ENCODE measurements around the gene ZNF526. TPM values are rescaled to one million over a fixed set of nuclear protein-coding genes. Genes with fewer than 3 reads are reported as not detected.

Gene ZNF526
- total RNA-seq, 4 donors from 2014 or later: 4.3 to 6.3 (median 6.3) TPM

DNA sequence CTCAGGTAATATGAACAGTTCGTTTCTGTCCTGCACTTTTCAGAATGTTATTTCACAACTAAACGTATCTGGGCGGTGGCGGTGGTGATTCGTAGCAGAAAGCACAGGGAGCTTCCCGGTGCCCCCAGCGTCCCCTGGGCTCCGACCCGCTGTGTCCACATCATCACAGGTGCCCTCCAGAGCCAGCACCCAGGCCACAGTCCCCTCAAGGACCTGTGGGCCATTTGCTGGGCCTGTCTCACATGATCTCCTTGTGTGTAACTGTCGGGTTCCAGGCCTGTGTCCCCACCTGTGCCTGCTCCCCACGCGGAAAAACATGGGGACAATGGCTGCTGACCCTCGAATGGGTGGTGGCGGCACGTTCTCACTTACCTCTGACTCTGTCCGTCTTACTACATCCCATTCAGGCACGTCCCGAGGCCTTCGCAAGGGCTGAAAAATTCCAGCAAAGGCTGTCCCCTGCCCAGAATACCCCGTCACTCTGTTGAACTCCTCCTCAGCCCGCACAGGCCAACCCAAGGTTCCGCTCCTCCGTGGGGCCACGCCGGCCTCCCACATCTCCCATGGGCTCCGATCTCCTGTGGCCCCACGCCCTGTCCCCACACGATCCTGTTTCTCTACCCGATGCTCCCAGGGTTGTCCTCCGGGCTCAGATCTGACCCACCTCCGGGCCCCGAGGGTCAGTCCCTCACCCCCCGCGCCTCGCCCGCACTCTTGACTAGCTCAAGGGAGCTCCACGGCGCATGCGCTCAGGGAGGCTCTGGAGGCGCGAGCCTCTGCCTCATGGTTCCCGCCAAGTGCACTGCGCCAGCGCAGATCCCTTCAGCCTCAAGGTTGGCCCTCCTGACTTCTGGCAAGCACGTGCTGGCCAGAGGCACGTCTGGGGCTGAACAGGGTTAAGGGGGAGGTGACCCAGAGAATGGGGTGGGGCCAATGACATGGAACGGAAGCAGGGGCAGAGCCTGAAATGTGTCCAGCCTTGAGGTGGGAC, 23.8 kb upstream of the ZNF526 start:
- Histone ChIP-seq H3K27ac (no peak overlapping the region), H3K4me3 (no peak overlapping the region), H3K27me3 (no peaks in the 10 kb centered on the region), H3K9me3 (peaks cover 0 to 6% (median 0%) of the 10 kb centered on the region in 4 donors), H3K36me3 (peaks cover 0 to 51% (median 11%) of the 10 kb centered on the region in 3 donors), H3K4me1 (peaks cover 0 to 24% (median 5%) of the 10 kb centered on the region in 4 donors)
- 85 to 86% methylated on average over 46 to 47 of the region's 47 CpGs for WGBS, 2 donors
- DNase-seq (ENCODE audit: low spot score in 2 of 2): no peak
- no peak for TF ChIP-seq POLR2A (IDR thresholded peaks at IDR 0.05)
- TF ChIP-seq, protein P1, sequence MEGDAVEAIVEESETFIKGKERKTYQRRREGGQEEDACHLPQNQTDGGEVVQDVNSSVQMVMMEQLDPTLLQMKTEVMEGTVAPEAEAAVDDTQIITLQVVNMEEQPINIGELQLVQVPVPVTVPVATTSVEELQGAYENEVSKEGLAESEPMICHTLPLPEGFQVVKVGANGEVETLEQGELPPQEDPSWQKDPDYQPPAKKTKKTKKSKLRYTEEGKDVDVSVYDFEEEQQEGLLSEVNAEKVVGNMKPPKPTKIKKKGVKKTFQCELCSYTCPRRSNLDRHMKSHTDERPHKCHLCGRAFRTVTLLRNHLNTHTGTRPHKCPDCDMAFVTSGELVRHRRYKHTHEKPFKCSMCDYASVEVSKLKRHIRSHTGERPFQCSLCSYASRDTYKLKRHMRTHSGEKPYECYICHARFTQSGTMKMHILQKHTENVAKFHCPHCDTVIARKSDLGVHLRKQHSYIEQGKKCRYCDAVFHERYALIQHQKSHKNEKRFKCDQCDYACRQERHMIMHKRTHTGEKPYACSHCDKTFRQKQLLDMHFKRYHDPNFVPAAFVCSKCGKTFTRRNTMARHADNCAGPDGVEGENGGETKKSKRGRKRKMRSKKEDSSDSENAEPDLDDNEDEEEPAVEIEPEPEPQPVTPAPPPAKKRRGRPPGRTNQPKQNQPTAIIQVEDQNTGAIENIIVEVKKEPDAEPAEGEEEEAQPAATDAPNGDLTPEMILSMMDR (IDR thresholded peaks at IDR 0.05): no peak
- TF ChIP-seq EP300 (IDR thresholded peaks at IDR 0.05): no peak

DNA sequence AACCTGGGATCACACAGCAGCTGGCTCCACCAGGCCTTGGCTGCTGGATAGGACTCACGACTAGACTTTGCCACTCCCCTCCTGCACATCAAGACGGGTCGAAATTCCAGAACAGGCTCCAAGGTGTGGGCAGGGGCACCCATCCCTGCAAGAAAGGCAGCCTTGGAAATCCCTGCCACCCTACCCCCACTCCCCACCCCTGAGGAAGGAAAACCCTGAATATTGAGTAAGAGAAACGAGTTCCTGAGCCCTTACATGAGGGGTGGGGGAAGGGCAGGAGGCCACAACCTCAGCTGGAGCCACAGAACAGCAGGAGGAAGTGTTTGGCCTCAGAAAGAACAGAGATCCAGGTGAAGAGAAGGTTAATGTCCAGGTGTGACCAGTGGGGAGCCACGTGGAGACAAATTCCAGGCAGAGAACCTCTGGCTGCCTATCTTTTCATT, 22.7 kb upstream of the ZNF526 start:
- H3K4me3 ChIP-seq: no peak overlapping the region
- TF ChIP-seq, protein P1 (IDR thresholded peaks at IDR 0.05): no peak
- TF ChIP-seq EP300 (IDR thresholded peaks at IDR 0.05) (no peak), POLR2A (IDR thresholded peaks at IDR 0.05) (no peak)
- no peaks in the 10 kb centered on the region for H3K27me3 ChIP-seq
- no peak for DNase-seq (ENCODE audit: low spot score in 2 of 2)
- peaks cover 0 to 6% (median 0%) of the 10 kb centered on the region in 4 donors for H3K9me3 ChIP-seq
- H3K4me1 ChIP-seq: peaks cover 0 to 24% (median 5%) of the 10 kb centered on the region in 4 donors
- 44 to 53% methylated on average over 5 of the region's 5 CpGs for WGBS, 2 donors
- peaks cover 0 to 62% (median 11%) of the 10 kb centered on the region in 3 donors for H3K36me3 ChIP-seq
- H3K27ac ChIP-seq: no peak overlapping the region

DNA sequence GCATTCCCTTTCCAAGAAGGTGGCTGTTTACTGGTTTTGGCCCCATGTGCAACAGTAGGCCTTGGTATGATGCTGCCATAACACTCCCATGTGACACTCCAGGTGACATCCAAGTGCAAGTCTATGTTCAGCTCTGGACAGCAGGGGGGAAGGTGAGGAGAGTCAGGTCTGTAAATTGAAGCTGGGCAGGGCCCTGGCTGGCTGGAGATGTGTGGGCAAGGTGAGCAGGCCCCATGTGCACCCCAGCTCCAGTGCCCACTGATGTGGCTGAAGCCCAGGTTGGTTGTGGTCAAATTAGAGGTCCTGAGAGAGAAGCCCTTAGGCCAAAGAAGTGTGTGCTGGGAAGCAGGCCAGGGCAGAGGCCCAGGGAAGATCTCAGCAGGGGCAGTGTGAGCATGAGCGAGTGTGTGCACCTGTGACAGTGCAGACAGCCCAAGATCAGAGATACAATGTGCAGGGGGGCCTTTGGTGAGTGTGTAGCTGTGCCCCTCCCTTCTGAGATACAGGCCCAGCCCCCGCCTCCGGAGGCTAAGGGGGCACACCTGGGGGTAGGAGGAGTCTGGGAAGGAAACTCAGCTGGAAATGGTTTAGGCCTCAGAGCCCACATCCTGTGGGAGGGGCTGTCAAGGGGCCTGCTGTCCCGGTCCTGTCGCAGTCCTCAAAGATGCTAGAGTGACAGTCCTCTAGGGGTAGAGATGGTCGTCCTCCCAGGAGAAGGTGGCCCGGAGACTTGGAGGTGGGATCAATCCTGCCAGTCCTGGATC, 21.3 kb upstream of the ZNF526 start:
- TF ChIP-seq EP300 (IDR thresholded peaks at IDR 0.05) (no peak), POLR2A (IDR thresholded peaks at IDR 0.05) (no peak)
- TF ChIP-seq, protein P1 (IDR thresholded peaks at IDR 0.05): no peak
- Histone ChIP-seq H3K27me3 (no peaks in the 10 kb centered on the region), H3K36me3 (peaks cover 0 to 76% (median 11%) of the 10 kb centered on the region in 3 donors), H3K9me3 (no peaks in the 10 kb centered on the region), H3K27ac (peak overlapping the region in 1 of 4 donors; percentile 78), H3K4me1 (peaks cover 0 to 24% (median 5%) of the 10 kb centered on the region in 4 donors), H3K4me3 (no peak overlapping the region)
- DNase-seq (ENCODE audit: low spot score in 2 of 2): no peak
- 56 to 65% methylated on average over 6 to 7 of the region's 7 CpGs for WGBS, 2 donors

DNA sequence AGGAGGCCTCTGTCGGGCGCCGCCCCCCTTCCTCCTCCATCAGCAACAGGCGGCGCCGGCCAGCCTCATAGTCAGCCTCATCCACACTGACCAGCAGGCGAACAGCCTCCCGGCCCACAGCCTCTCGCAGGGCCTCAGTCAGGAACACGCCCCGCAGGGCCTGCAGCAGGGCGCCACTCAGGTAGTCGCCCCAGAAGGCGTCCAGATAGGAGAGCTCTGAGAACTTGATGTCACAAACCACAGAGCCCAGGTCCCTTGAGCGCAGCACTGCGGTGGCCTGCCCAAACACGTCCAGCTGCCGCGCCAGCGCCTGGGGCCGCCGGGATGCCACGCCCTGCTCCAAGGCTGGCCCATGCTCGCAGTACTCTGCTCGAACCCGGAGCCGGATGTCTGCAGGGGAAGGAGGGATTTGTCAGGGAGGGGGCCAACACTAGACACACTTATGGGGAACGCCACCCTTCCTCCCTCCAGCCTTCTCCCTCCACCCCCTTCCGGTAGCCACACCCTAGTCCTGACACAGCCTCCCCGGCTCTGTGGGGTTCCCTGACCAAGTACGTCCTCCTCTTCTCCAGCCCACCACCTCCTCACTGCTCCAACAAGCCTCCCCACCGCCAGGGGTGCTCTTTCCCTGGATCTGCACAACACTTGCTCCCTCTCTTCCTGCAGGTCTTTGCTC, 20.5 kb upstream of the ZNF526 start:
- Histone ChIP-seq H3K36me3 (peaks cover 0 to 84% (median 11%) of the 10 kb centered on the region in 3 donors), H3K9me3 (no peaks in the 10 kb centered on the region)
- WGBS, 2 donors: 73 to 86% methylated on average over 19 to 25 of the region's 32 CpGs

More for the DNA sequence above, 20.5 kb upstream of the ZNF526 start:
- TF ChIP-seq EP300 (IDR thresholded peaks at IDR 0.05): no peak
- TF ChIP-seq, protein P1 (IDR thresholded peaks at IDR 0.05): peak in 1 of 5 experiments; percentile 15
- no peak for TF ChIP-seq POLR2A (IDR thresholded peaks at IDR 0.05)
- Histone ChIP-seq H3K27me3 (no peaks in the 10 kb centered on the region), H3K4me1 (peaks cover 0 to 24% (median 5%) of the 10 kb centered on the region in 4 donors), H3K27ac (peak overlapping the region in 2 of 4 donors; percentile 0 to 78), H3K4me3 (no peak overlapping the region)
- DNase-seq (ENCODE audit: low spot score in 2 of 2): no peak
